ENCODE measurements around the gene ALOX5AP.

Gene ALOX5AP

GRCh38 chr13:30789166-30789862 lies 54.0 kb downstream of the ALOX5AP start:
- Histone ChIP-seq H3K4me2 (ENCODE audit: low read depth, low read length) (no peak overlapping the region), H3K79me2 (ENCODE audit: low read length) (no peaks in the 10 kb centered on the region), H3K4me3 (ENCODE audit: low read length) (no peak overlapping the region), H3K9me2 (replicated peaks; ENCODE audit: insufficient read depth, low read length) (no peaks in the 10 kb centered on the region), H2AFZ (ENCODE audit: low read length) (no peak overlapping the region), H4K20me1 (ENCODE audit: insufficient read depth, low read length) (no peaks in the 10 kb centered on the region), H3K9ac (ENCODE audit: low read length) (no peak overlapping the region), H3F3A (ENCODE audit: insufficient read depth, low read length) (no peaks in the 10 kb centered on the region), H3K36me3 (replicated peaks; ENCODE audit: insufficient read depth, low read length) (no peaks in the 10 kb centered on the region), H3K27ac (ENCODE audit: low read length) (no peak overlapping the region), H3K27me3 (replicated peaks; ENCODE audit: insufficient read depth, low read length) (no peaks in the 10 kb centered on the region), H3K4me1 (ENCODE audit: low read length) (no peaks in the 10 kb centered on the region), H3K9me3 (replicated peaks; ENCODE audit: insufficient read depth, low read length) (no peaks in the 10 kb centered on the region)
- TF ChIP-seq, protein P1, sequence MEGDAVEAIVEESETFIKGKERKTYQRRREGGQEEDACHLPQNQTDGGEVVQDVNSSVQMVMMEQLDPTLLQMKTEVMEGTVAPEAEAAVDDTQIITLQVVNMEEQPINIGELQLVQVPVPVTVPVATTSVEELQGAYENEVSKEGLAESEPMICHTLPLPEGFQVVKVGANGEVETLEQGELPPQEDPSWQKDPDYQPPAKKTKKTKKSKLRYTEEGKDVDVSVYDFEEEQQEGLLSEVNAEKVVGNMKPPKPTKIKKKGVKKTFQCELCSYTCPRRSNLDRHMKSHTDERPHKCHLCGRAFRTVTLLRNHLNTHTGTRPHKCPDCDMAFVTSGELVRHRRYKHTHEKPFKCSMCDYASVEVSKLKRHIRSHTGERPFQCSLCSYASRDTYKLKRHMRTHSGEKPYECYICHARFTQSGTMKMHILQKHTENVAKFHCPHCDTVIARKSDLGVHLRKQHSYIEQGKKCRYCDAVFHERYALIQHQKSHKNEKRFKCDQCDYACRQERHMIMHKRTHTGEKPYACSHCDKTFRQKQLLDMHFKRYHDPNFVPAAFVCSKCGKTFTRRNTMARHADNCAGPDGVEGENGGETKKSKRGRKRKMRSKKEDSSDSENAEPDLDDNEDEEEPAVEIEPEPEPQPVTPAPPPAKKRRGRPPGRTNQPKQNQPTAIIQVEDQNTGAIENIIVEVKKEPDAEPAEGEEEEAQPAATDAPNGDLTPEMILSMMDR (IDR thresholded peaks at IDR 0.05; ENCODE audit: low read length) = no peak
- no peak for TF ChIP-seq EZH2 (optimal IDR thresholded peaks at IDR 0.05; ENCODE audit: low read depth, low read length)
- no peak for TF ChIP-seq EZH2phosphoT487 (IDR thresholded peaks at IDR 0.05; ENCODE audit: low read length)
- no peak for DNase-seq

- no peak for TF ChIP-seq EZH2 (optimal IDR thresholded peaks at IDR 0.05; ENCODE audit: low read depth, low read length)
- TF ChIP-seq EZH2phosphoT487 (IDR thresholded peaks at IDR 0.05; ENCODE audit: low read length) = no peak
- TF ChIP-seq, protein P1 (IDR thresholded peaks at IDR 0.05; ENCODE audit: low read length) = no peak
- H3K9ac ChIP-seq (ENCODE audit: low read length) = no peak overlapping the region
- DNase-seq = no peak
- no peaks in the 10 kb centered on the region for H4K20me1 ChIP-seq (ENCODE audit: insufficient read depth, low read length)
- no peaks in the 10 kb centered on the region for H3K79me2 ChIP-seq (ENCODE audit: low read length)
- no peaks in the 10 kb centered on the region for H3K9me3 ChIP-seq (replicated peaks; ENCODE audit: insufficient read depth, low read length)
- no peak overlapping the region for H3K4me3 ChIP-seq (ENCODE audit: low read length)
- H3K27me3 ChIP-seq (replicated peaks; ENCODE audit: insufficient read depth, low read length) = no peaks in the 10 kb centered on the region
- no peak overlapping the region for H3K4me2 ChIP-seq (ENCODE audit: low read depth, low read length)
- H3K9me2 ChIP-seq (replicated peaks; ENCODE audit: insufficient read depth, low read length) = no peaks in the 10 kb centered on the region
- H3K27ac ChIP-seq (ENCODE audit: low read length) = no peak overlapping the region
- no peak overlapping the region for H2AFZ ChIP-seq (ENCODE audit: low read length)
- no peaks in the 10 kb centered on the region for H3F3A ChIP-seq (ENCODE audit: insufficient read depth, low read length)
- no peaks in the 10 kb centered on the region for H3K4me1 ChIP-seq (ENCODE audit: low read length)
- no peaks in the 10 kb centered on the region for H3K36me3 ChIP-seq (replicated peaks; ENCODE audit: insufficient read depth, low read length)
Measured at GRCh38 chr13:30790592-30790991, 55.2 kb downstream of the ALOX5AP start.

GRCh38 chr13:30791354-30792001 lies 56.1 kb downstream of the ALOX5AP start:
- no peaks in the 10 kb centered on the region for H3K4me1 ChIP-seq (ENCODE audit: low read length)
- H3K4me2 ChIP-seq (ENCODE audit: low read depth, low read length) = no peak overlapping the region
- H3K27ac ChIP-seq (ENCODE audit: low read length) = no peak overlapping the region
- no peaks in the 10 kb centered on the region for H3K9me3 ChIP-seq (replicated peaks; ENCODE audit: insufficient read depth, low read length)
- no peak overlapping the region for H3K9ac ChIP-seq (ENCODE audit: low read length)
- no peak for DNase-seq
- no peak overlapping the region for H2AFZ ChIP-seq (ENCODE audit: low read length)
- H3K4me3 ChIP-seq (ENCODE audit: low read length) = no peak overlapping the region
- no peaks in the 10 kb centered on the region for H3K27me3 ChIP-seq (replicated peaks; ENCODE audit: insufficient read depth, low read length)
- H3K79me2 ChIP-seq (ENCODE audit: low read length) = no peaks in the 10 kb centered on the region
- H3K9me2 ChIP-seq (replicated peaks; ENCODE audit: insufficient read depth, low read length) = no peaks in the 10 kb centered on the region
- TF ChIP-seq EZH2phosphoT487 (IDR thresholded peaks at IDR 0.05; ENCODE audit: low read length) = no peak
- TF ChIP-seq, protein P1 (IDR thresholded peaks at IDR 0.05; ENCODE audit: low read length) = no peak
- no peak for TF ChIP-seq EZH2 (optimal IDR thresholded peaks at IDR 0.05; ENCODE audit: low read depth, low read length)
- no peaks in the 10 kb centered on the region for H4K20me1 ChIP-seq (ENCODE audit: insufficient read depth, low read length)
- H3K36me3 ChIP-seq (replicated peaks; ENCODE audit: insufficient read depth, low read length) = no peaks in the 10 kb centered on the region
- H3F3A ChIP-seq (ENCODE audit: insufficient read depth, low read length) = no peaks in the 10 kb centered on the region

Data from MM.1S (cell line).